Measurements from ENCODE around the gene XYLT1.

GRCh38 chr16:17252701-17253100 is 218.1 kb downstream of the XYLT1 start:
- TF ChIP-seq PPARA (CRISPR knock-in tag; IDR thresholded peaks at IDR 0.05; ENCODE audit: borderline replicate concordance) (no peak), ZNF565 (CRISPR knock-in tag; conservative IDR thresholded peaks at IDR 0.05; ENCODE audit: low read depth) (no peak)
